SJSA1 (cell line): Measurements from ENCODE around the gene SHISA3. TPM values are rescaled to one million over a fixed set of nuclear protein-coding genes. Genes with fewer than 3 reads are reported as not detected.

Source experiments
- DNase-seq, 2 experiments: peaks; one replicate each; pipeline ENCODE4 v3.0.0-alpha.2; 2015 to 2020; ENCODE audit warnings: low spot score in 2 of 2, low read depth in 1 of 2
- H3K27ac ChIP-seq: fragments of 250-450 bp; sonication (Bioruptor Pico); 2 replicates; pipeline ENCODE4 v1.5.1; 2020; ENCODE audit warnings: mild to moderate bottlenecking, moderate library complexity
- H3K27me3 ChIP-seq: fragments of 250-450 bp; sonication (Bioruptor Pico); replicated peaks from 2 replicates; pipeline ENCODE4 v1.5.1; 2020; ENCODE audit warnings: mild to moderate bottlenecking, moderate library complexity
- H3K36me3 ChIP-seq: fragments of 250-450 bp; sonication (Bioruptor Pico); 2 replicates; pipeline ENCODE4 v1.5.1; 2020; ENCODE audit warnings: mild to moderate bottlenecking
- H3K4me1 ChIP-seq: fragments of 250-450 bp; sonication (Bioruptor Pico); replicated peaks from 2 replicates; pipeline ENCODE4 v1.6.1; 2021; ENCODE audit warnings: mild to moderate bottlenecking
- H3K4me3 ChIP-seq: fragments of 250-450 bp; sonication (Bioruptor Pico); 2 replicates; pipeline ENCODE4 v1.5.1; 2020; ENCODE audit warnings: mild to moderate bottlenecking
- H3K9me3 ChIP-seq: fragments of 250-450 bp; sonication (Bioruptor Pico); replicated peaks from 2 replicates; pipeline ENCODE4 v1.5.1; 2020; ENCODE audit warnings: mild to moderate bottlenecking
- total RNA-seq: library from RNA; depleted of rRNA; stranded (reverse); fragments of >200 nt; shearing (Covaris generic); gene quantifications from 2 replicates; pipeline ENCODE4 v1.2.3, GENCODE V29; 2014

The SHISA3 gene
- total RNA-seq, 1 experiment from 2014 or later = 0.05 TPM

DNA sequence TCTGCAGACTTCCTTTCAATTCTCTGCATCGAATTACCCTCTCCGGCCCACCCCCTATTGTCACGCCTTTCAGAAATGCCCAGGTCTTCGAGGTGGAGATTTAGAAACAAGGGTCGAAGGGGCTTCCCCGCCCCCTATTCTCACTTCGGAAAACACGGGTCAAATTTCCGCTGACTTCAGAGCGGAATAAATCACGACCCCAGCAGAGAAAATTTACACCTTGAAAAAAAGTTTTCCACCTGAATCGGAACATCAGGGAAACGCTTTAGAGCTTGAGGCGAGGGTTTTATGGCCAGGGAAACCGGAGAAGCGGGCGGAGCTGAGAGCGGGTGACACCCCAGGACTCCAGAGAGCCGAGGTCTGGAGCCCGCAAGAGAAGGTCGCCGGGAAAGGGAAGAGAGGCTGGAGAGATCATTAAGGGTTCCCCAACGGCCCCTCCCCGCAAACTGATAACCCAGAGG is 1.6 kb downstream of the SHISA3 start:
- no peak overlapping the region for H3K4me3 ChIP-seq
- H3K36me3 ChIP-seq = no peaks in the 10 kb centered on the region
- DNase-seq = no peak
- peaks cover 4% of the 10 kb centered on the region; the same call in 1 of the 2 replicates for H3K27me3 ChIP-seq
- H3K4me1 ChIP-seq = no peaks in the 10 kb centered on the region; the same call in 1 of the 2 replicates
- H3K27ac ChIP-seq = no peak overlapping the region
- no peaks in the 10 kb centered on the region for H3K9me3 ChIP-seq

DNA sequence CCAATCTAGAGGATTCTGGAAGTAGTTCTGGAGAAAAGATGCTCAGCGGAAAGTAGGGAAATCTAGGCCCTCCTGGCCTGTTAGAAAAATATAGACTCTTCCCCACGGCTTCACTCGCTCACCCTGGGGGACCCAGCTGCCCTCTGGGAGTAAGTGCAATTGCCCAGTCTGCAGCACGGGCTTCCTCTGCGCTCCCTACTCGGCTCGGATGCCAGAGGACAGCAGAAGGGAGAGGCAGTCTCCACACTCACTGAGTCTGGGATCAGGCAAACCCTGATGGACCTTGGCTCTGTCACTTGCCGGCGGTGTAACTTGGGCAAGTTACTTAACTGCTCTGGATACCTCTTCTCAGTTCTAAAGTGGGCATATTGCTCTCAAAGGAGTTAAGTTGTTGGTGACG is 2.1 kb downstream of the SHISA3 start:
- no peaks in the 10 kb centered on the region for H3K36me3 ChIP-seq
- no peak overlapping the region for H3K4me3 ChIP-seq
- H3K27me3 ChIP-seq = peaks cover 4% of the 10 kb centered on the region; the same call in 1 of the 2 replicates
- H3K9me3 ChIP-seq = no peaks in the 10 kb centered on the region
- H3K27ac ChIP-seq = no peak overlapping the region
- H3K4me1 ChIP-seq = no peaks in the 10 kb centered on the region; the same call in 1 of the 2 replicates
- DNase-seq = no peak

- no peaks in the 10 kb centered on the region for H3K9me3 ChIP-seq
- no peak overlapping the region for H3K27ac ChIP-seq
- H3K27me3 ChIP-seq = peaks cover 4% of the 10 kb centered on the region; the same call in 1 of the 2 replicates
- H3K36me3 ChIP-seq = no peaks in the 10 kb centered on the region
- DNase-seq = no peak
- no peak overlapping the region for H3K4me3 ChIP-seq
- no peaks in the 10 kb centered on the region; the same call in 1 of the 2 replicates for H3K4me1 ChIP-seq
Observed at GRCh38 chr4:42401171-42401570, 3.9 kb downstream of the SHISA3 start.

DNA sequence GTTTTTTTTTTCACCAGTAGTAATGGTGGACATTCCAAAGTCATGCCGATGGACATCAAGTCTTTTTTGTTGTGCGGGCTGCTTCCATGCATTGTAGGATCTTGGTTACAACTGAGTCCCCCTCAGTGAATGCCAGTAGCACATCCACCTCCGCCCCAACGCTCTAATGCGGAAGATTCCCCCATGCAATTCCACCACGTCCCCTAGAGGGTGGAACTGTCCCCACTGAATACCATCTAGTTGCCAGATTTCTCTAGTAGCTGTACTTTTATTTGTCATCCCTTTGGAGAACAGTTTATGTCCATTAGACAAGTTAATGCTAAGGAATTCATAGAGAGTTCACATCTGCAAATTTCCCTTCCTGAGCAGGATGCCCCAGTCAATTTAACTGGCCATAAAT is 6.7 kb downstream of the SHISA3 start:
- no peaks in the 10 kb centered on the region for H3K27me3 ChIP-seq
- H3K9me3 ChIP-seq = no peaks in the 10 kb centered on the region
- H3K4me3 ChIP-seq = no peak overlapping the region
- no peaks in the 10 kb centered on the region for H3K36me3 ChIP-seq
- no peak for DNase-seq
- H3K4me1 ChIP-seq = no peaks in the 10 kb centered on the region
- H3K27ac ChIP-seq = no peak overlapping the region

DNA sequence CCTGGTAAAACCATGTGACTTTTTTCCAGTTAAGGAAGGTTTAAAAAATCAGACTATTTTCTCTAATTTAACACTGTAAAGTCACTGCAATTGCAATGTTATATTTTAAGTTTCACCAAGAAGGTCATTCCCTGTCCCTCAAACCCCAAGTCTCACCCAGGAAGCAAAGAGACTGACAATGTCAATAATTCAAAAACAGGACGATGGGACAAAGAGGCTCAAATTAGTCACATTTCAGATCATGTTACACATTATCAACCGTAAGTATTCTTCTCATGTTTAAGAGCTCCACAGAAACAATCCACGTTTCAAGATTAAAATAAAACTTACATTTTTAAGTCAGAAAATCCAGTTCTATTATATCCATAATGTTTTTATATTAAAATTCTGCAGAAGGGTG is 13.2 kb downstream of the SHISA3 start:
- no peaks in the 10 kb centered on the region for H3K27me3 ChIP-seq
- peaks cover 16% of the 10 kb centered on the region for H3K4me1 ChIP-seq
- no peaks in the 10 kb centered on the region for H3K36me3 ChIP-seq
- no peaks in the 10 kb centered on the region for H3K9me3 ChIP-seq
- H3K4me3 ChIP-seq = no peak overlapping the region
- DNase-seq = no peak
- no peak overlapping the region for H3K27ac ChIP-seq

GRCh38 chr4:42411803-42412202 is 14.5 kb downstream of the SHISA3 start:
- peaks cover 16% of the 10 kb centered on the region for H3K4me1 ChIP-seq
- no peaks in the 10 kb centered on the region for H3K9me3 ChIP-seq
- H3K36me3 ChIP-seq = no peaks in the 10 kb centered on the region
- DNase-seq = no peak
- no peak overlapping the region; the same call in 1 of the 2 replicates for H3K4me3 ChIP-seq
- peak overlapping the region; percentile 80 for H3K27ac ChIP-seq
- no peaks in the 10 kb centered on the region for H3K27me3 ChIP-seq

GRCh38 chr4:42412251-42412650 is 15.0 kb downstream of the SHISA3 start:
- H3K9me3 ChIP-seq = no peaks in the 10 kb centered on the region
- peak overlapping the region; percentile 80 for H3K27ac ChIP-seq
- no peak overlapping the region; the same call in 1 of the 2 replicates for H3K4me3 ChIP-seq
- DNase-seq = peak in 1 of 2 experiments; percentile 57
- no peaks in the 10 kb centered on the region for H3K27me3 ChIP-seq
- peaks cover 16% of the 10 kb centered on the region for H3K4me1 ChIP-seq
- H3K36me3 ChIP-seq = no peaks in the 10 kb centered on the region

DNA sequence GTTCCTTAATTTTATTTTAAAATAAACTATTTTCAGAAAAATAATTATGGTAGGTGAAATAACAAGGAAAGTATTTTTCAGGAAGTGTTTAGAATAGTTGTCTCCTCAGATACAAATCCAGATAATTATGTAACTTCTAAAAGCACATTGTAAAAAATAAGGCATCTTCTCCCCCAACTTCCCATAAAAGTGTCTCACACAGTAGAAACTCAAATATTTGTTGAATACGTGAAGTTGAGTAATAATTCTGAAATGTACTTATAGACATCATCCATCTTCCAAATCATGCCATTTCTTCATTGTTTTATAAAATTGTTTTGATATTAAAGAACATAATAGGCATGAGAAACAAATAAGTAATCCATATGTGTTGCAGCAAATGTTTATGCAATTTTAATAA is 18.0 kb downstream of the SHISA3 start:
- no peaks in the 10 kb centered on the region for H3K36me3 ChIP-seq
- no peaks in the 10 kb centered on the region for H3K9me3 ChIP-seq
- H3K27ac ChIP-seq = no peak overlapping the region
- H3K4me3 ChIP-seq = no peak overlapping the region
- H3K4me1 ChIP-seq = peaks cover 16% of the 10 kb centered on the region
- no peak for DNase-seq
- no peaks in the 10 kb centered on the region for H3K27me3 ChIP-seq

GRCh38 chr4:42416017-42416416 is 18.7 kb downstream of the SHISA3 start:
- Histone ChIP-seq H3K4me3 (no peak overlapping the region), H3K4me1 (peaks cover 16% of the 10 kb centered on the region), H3K9me3 (no peaks in the 10 kb centered on the region), H3K27ac (no peak overlapping the region), H3K36me3 (no peaks in the 10 kb centered on the region), H3K27me3 (no peaks in the 10 kb centered on the region)
- no peak for DNase-seq

GRCh38 chr4:42417550-42417949 is 20.3 kb downstream of the SHISA3 start:
- Histone ChIP-seq H3K27me3 (no peaks in the 10 kb centered on the region), H3K9me3 (no peaks in the 10 kb centered on the region), H3K4me3 (no peak overlapping the region), H3K27ac (no peak overlapping the region), H3K36me3 (no peaks in the 10 kb centered on the region), H3K4me1 (peaks cover 5% of the 10 kb centered on the region)
- no peak for DNase-seq

DNA sequence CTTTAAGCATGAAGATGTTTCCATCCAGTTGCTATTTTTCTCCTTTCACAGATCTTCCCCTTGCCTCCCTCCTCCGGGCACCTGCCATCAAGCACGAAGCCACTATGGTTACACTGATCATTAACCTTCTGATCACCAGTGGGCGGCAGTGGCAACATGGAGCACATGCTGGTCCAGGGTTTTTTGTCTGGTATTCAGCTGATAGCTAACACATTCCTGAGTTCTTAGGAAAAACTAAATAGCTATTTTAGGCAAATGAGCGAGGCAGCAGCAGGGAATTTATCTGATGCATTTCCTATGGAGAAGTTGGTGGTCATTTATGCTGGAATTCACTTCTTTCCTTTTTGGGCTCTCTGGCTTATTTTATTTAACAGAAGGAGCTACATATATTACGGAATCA is 22.9 kb downstream of the SHISA3 start:
- no peaks in the 10 kb centered on the region for H3K36me3 ChIP-seq
- no peak for DNase-seq
- no peak overlapping the region for H3K4me3 ChIP-seq
- no peak overlapping the region for H3K27ac ChIP-seq
- H3K27me3 ChIP-seq = no peaks in the 10 kb centered on the region
- no peaks in the 10 kb centered on the region for H3K9me3 ChIP-seq
- no peaks in the 10 kb centered on the region for H3K4me1 ChIP-seq

DNA sequence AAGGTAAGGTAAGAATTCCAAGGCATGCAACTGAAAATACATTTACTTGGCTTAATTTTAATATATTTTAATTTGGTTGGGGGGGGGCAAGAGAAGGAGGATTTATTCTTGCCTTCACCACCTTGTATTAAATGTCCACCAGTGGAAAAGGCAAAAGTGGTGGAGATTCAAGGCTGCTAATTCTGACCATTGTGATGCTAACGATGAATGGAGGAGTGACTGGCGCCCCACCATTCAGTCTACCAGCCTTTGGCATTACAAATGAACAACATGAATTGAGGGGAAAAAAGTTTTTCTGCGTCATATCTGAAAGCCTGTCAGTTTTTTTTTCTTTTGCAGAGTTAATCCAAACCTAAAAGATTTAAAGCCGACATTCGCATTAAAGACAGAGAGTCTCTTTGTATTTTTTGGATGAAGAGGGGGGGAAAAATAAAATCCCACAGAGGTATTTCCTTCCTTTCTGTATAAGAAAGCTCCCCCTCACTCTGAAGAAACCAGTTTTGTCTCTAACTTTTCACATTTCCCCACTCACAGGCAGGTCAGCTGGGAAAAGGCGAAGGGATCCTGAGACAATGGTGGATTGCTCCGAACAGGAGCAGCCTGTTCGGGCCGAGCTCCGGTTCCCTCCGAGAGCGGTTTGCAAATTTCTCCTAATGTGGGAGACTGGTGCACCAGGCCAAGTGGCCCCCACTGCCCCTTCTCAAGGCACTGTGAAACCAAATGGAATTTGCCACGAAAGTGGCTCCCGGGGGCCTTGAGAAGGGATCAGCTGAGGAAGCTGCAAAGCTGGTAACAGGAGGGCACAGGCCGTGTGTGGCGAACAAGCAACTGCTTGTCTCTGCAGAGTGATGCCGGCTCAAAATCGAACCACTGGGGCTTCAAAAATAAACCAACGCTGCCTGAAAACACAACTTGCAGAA is 28.1 kb downstream of the SHISA3 start:
- no peak overlapping the region for H3K27ac ChIP-seq
- no peak overlapping the region for H3K4me3 ChIP-seq
- H3K27me3 ChIP-seq = no peaks in the 10 kb centered on the region
- no peaks in the 10 kb centered on the region for H3K4me1 ChIP-seq
- H3K36me3 ChIP-seq = no peaks in the 10 kb centered on the region
- no peaks in the 10 kb centered on the region for H3K9me3 ChIP-seq
- DNase-seq = no peak

GRCh38 chr4:42428036-42428435 is 30.7 kb downstream of the SHISA3 start:
- Histone ChIP-seq H3K9me3 (no peaks in the 10 kb centered on the region), H3K4me3 (no peak overlapping the region), H3K27ac (no peak overlapping the region), H3K4me1 (no peaks in the 10 kb centered on the region), H3K27me3 (no peaks in the 10 kb centered on the region), H3K36me3 (no peaks in the 10 kb centered on the region)
- no peak for DNase-seq

DNA sequence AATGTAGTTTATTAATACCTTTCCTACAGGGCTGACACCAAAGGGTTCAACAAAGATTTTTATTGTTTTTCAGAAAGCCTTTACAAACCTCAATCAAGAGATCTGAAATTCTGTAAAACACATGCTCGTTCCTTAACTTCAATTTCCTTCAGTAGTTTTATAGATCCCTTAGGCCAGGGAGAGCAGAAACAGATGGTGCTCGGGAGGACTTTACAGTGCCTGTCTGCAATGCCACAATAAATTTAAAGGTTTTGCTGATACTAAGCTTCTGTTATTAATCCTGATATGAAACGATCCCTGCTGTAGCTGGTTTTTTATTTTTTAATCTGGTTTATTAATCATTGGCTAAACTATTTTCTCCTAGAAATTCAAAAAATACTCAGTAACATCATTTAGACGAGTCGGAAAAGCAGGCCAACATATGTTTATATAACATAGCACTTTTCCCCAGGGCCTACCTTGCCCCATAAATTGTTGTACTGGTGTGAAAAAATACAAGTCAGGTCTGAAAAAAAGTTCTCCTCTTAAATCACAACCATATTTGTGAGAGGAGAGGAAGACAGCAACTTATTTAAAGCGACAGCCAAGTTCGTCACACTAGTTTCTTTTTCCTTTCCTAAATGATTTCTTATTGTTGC is 39.8 kb downstream of the SHISA3 start:
- Histone ChIP-seq H3K27ac (no peak overlapping the region), H3K27me3 (no peaks in the 10 kb centered on the region), H3K4me3 (no peak overlapping the region)

More for the DNA sequence above, 39.8 kb downstream of the SHISA3 start:
- H3K4me1 ChIP-seq = no peaks in the 10 kb centered on the region
- no peaks in the 10 kb centered on the region for H3K9me3 ChIP-seq
- DNase-seq = no peak
- no peaks in the 10 kb centered on the region for H3K36me3 ChIP-seq
